ENCODE results near the gene CD93. TPM values are rescaled to one million over a fixed set of nuclear protein-coding genes. Genes with fewer than 3 reads are reported as not detected.

CD93 gene
- total RNA-seq, 2 donors from 2014 or later, result 13.9 to 31.1 TPM

DNA sequence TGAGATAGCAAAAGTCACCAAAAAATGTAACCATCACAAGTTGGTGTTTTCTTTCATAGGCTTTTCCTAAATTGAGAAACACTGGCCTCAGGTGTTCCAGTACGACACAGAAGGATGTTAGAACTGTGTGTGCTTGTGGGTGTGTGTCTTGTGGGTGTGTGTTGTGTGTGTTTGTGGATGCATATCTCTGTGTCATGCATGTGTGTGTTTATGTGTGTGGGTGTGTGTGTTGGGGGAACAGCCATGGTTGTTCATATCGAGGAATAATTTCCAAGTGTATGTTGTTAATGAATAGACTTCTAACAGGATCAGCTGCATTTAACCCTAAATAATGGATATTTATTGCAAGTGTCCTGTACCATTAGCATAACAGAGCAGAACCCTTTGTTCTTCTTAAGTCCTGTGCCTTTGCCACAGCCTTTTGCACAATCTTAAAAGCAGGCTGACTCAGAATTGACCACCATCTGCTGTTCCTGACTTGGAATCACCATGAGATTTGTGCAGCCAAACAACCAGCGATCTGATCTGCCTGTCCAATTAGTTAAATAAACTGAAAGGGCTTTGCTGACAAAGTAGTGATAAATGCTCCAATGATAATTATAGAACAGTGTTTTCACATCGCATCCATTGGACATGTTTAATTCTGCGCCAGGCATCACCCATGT is 7.6 kb downstream of the CD93 start:
- Histone ChIP-seq H3K4me1 (replicated peaks) (no peaks in the 10 kb centered on the region), H3K27ac (no peak overlapping the region), H3K27me3 (replicated peaks; ENCODE audit: insufficient read depth) (no peaks in the 10 kb centered on the region), H3K4me3 (no peak overlapping the region), H3K9me3 (no peaks in the 10 kb centered on the region), H3K36me3 (no peaks in the 10 kb centered on the region)
- DNase-seq (ENCODE audit: low spot score), result no peak
- TF ChIP-seq POLR2AphosphoS5 (IDR thresholded peaks at IDR 0.05), result no peak
- TF ChIP-seq POLR2A (IDR thresholded peaks at IDR 0.05), result no peak
- TF ChIP-seq, protein P1, sequence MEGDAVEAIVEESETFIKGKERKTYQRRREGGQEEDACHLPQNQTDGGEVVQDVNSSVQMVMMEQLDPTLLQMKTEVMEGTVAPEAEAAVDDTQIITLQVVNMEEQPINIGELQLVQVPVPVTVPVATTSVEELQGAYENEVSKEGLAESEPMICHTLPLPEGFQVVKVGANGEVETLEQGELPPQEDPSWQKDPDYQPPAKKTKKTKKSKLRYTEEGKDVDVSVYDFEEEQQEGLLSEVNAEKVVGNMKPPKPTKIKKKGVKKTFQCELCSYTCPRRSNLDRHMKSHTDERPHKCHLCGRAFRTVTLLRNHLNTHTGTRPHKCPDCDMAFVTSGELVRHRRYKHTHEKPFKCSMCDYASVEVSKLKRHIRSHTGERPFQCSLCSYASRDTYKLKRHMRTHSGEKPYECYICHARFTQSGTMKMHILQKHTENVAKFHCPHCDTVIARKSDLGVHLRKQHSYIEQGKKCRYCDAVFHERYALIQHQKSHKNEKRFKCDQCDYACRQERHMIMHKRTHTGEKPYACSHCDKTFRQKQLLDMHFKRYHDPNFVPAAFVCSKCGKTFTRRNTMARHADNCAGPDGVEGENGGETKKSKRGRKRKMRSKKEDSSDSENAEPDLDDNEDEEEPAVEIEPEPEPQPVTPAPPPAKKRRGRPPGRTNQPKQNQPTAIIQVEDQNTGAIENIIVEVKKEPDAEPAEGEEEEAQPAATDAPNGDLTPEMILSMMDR (IDR thresholded peaks at IDR 0.05), result no peak
- 69% methylated on average over 5 of the region's 5 CpGs for WGBS
- intact Hi-C loops (cut with DNase I), result no loop called here

DNA sequence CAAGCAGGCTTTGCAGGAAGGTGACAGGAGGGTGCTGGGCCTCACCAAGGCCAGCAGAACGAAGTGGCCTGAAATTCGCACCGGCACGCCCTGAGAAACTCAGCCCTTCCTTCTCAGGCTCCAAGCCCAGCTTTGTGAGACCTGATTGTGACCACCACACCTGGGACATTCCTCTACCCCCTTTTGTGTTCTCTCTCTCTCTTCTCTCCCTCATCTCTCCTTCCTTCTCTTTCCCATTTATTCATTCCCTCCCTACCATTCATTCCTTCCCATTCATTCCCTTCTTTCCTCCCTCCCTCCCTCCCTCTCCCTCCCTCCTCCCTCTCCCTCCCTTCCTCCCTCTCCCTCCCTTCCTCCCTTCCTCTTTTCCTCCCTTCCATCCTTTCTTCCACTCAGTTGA is 8.8 kb downstream of the CD93 start:
- H3K4me3 ChIP-seq, result no peak overlapping the region
- intact Hi-C loops (cut with DNase I), result no loop called here
- TF ChIP-seq POLR2A (IDR thresholded peaks at IDR 0.05) (no peak), POLR2AphosphoS5 (IDR thresholded peaks at IDR 0.05) (no peak)
- TF ChIP-seq, protein P1 (IDR thresholded peaks at IDR 0.05), result no peak
- no peak for DNase-seq (ENCODE audit: low spot score)
- no peaks in the 10 kb centered on the region for H3K36me3 ChIP-seq
- H3K4me1 ChIP-seq (replicated peaks), result no peaks in the 10 kb centered on the region
- H3K27me3 ChIP-seq (replicated peaks; ENCODE audit: insufficient read depth), result no peaks in the 10 kb centered on the region
- 89% methylated on average over 4 of the region's 4 CpGs for WGBS
- H3K27ac ChIP-seq, result no peak overlapping the region
- H3K9me3 ChIP-seq, result no peaks in the 10 kb centered on the region

DNA sequence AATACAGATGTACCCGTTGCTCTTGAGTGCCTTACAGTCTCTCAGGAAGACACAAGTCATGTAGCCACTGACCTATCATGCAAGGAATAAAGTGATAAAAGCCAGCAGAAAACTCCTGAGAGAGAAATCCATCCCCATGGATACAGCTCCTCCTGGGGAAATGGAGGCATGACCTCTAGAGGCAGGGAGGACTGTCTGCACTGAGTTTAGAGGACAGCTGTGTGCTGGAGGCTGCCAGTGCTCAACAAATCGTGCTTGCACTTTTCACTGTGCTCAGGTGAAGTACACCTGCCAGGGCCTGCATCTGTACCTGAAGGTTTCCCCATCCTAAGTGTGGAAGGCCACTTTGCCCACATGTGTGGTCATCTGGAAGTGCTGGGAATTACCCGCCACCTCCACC is 12.1 kb downstream of the CD93 start:
- no peak for DNase-seq (ENCODE audit: low spot score)
- Histone ChIP-seq H3K9me3 (no peaks in the 10 kb centered on the region), H3K27me3 (replicated peaks; ENCODE audit: insufficient read depth) (no peaks in the 10 kb centered on the region), H3K4me1 (replicated peaks) (no peaks in the 10 kb centered on the region), H3K36me3 (no peaks in the 10 kb centered on the region), H3K27ac (no peak overlapping the region), H3K4me3 (no peak overlapping the region)
- intact Hi-C loops (cut with DNase I), result no loop called here
- TF ChIP-seq POLR2AphosphoS5 (IDR thresholded peaks at IDR 0.05) (no peak), POLR2A (IDR thresholded peaks at IDR 0.05) (no peak)
- TF ChIP-seq, protein P1 (IDR thresholded peaks at IDR 0.05), result no peak
- 99% methylated on average over 3 of the region's 3 CpGs for WGBS

DNA sequence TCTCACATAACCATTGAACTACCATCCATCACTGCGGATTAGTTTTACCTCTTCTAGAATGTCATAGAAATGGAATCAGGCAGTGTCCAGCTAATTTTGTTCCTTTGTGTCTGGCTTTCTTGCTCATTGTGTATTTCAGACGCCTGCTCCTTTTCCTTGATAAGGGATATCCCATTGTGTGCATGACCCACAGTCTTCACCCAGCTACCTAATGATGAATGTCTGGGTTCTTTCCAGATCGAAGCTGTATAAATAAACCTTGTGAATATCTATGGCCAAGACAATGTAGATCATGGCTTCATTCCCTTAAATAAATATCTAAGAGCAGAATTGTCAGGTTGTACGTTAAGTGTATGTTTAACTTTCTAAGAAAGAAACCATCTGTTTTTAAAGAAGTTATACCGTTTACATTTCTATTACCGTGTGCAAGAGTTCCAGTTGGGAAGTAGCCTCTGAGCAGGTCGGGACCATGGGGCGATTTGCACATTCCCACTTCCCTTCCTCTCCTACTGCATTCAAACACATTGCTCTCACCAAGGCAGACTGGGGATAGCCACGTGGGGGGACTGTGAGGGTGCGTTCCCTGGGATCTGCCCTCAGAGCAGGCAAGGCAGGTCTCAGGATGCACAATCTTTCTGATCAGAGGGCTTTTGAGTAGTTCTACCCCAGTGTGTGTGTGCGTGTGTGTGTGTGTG is 13.1 kb downstream of the CD93 start:
- WGBS, result 50% methylated on average over 11 of the region's 11 CpGs
- no peak for TF ChIP-seq POLR2AphosphoS5 (IDR thresholded peaks at IDR 0.05)
- TF ChIP-seq POLR2A (IDR thresholded peaks at IDR 0.05), result no peak
- TF ChIP-seq, protein P1 (IDR thresholded peaks at IDR 0.05), result no peak
- Histone ChIP-seq H3K36me3 (no peaks in the 10 kb centered on the region), H3K27me3 (replicated peaks; ENCODE audit: insufficient read depth) (no peaks in the 10 kb centered on the region), H3K9me3 (no peaks in the 10 kb centered on the region), H3K4me1 (replicated peaks) (no peaks in the 10 kb centered on the region), H3K27ac (no peak overlapping the region), H3K4me3 (no peak overlapping the region)
- DNase-seq (ENCODE audit: low spot score), result no peak
- intact Hi-C loops (cut with DNase I), result no loop called here

DNA sequence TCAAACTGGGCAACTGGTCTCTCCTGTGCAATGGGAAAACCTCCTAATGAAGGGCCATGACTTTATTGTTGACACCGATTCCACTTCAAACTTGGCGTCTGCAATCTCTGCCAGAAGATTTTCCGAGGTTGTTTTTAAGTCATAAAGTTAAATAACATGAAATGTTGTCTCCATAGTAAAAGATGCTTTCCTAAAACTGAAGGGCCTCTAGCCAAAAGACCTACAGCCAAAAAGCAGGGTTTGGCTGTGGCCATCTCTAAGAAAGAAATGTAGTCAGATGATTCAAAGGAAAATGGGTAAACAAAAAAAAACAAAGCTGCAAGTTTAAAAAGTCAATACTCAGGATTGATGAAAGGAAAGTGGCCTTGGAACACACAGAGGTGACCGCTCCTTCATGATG is 14.1 kb downstream of the CD93 start:
- 73% methylated on average over 4 of the region's 4 CpGs for WGBS
- Histone ChIP-seq H3K9me3 (no peaks in the 10 kb centered on the region), H3K27ac (no peak overlapping the region), H3K36me3 (no peaks in the 10 kb centered on the region), H3K4me1 (replicated peaks) (no peaks in the 10 kb centered on the region), H3K27me3 (replicated peaks; ENCODE audit: insufficient read depth) (no peaks in the 10 kb centered on the region), H3K4me3 (no peak overlapping the region)
- TF ChIP-seq POLR2A (IDR thresholded peaks at IDR 0.05), result no peak
- TF ChIP-seq, protein P1 (IDR thresholded peaks at IDR 0.05), result no peak
- no peak for TF ChIP-seq POLR2AphosphoS5 (IDR thresholded peaks at IDR 0.05)
- no peak for DNase-seq (ENCODE audit: low spot score)
- intact Hi-C loops (cut with DNase I), result no loop called here
